Trophoblast cell (in vitro differentiated cells and primary cell): ENCODE results near the gene EHF.

ENCODE experiments used
- DNase-seq, 2 donors: peaks; one replicate each; pipeline ENCODE4 v3.0.0-alpha.2; 2016
- H2AFZ ChIP-seq: 2 replicates; pipeline ENCODE4 v1.6.1; 2013; ENCODE audit warnings: low read length, moderate library complexity, mild to moderate bottlenecking; ENCODE audit not compliant: insufficient read depth, poor library complexity
- H2AK5ac ChIP-seq: 2 replicates; pipeline ENCODE4 v1.6.1; 2013; ENCODE audit warnings: mild to moderate bottlenecking, low read length
- H2BK120ac ChIP-seq: 2 replicates; pipeline ENCODE4 v1.6.1; 2013; ENCODE audit warnings: low read length, mild to moderate bottlenecking, moderate library complexity; ENCODE audit not compliant: insufficient read depth, poor library complexity
- H2BK12ac ChIP-seq: 2 replicates; pipeline ENCODE4 v1.6.1; 2013; ENCODE audit warnings: mild to moderate bottlenecking, low read length, moderate library complexity
- H2BK5ac ChIP-seq: 2 replicates; pipeline ENCODE4 v1.6.1; 2013; ENCODE audit warnings: low read length, low read depth, moderate library complexity, mild to moderate bottlenecking; ENCODE audit not compliant: poor library complexity
- H3K14ac ChIP-seq: 2 replicates; pipeline ENCODE4 v1.6.1; 2013; ENCODE audit warnings: mild to moderate bottlenecking, low read length
- H3K18ac ChIP-seq: 2 replicates; pipeline ENCODE4 v1.6.1; 2013; ENCODE audit warnings: mild to moderate bottlenecking, low read length
- H3K23ac ChIP-seq: 2 replicates; pipeline ENCODE4 v1.6.1; 2013; ENCODE audit warnings: low read length
- H3K27ac ChIP-seq: 2 replicates; pipeline ENCODE4 v1.5.1; 2013; ENCODE audit warnings: low read depth, mild to moderate bottlenecking, inconsistent platforms, low read length, moderate library complexity
- H3K27me3 ChIP-seq: 2 replicates; pipeline ENCODE4 v1.6.1; 2013; ENCODE audit warnings: inconsistent platforms, mild to moderate bottlenecking, low read length, moderate library complexity; ENCODE audit not compliant: insufficient read depth
- H3K36me3 ChIP-seq, 2 experiments: 1 replicate in 1 of 2; 2 replicates in 1 of 2; pipeline ENCODE4 v1.6.1; 2013; ENCODE audit warnings: low read length in 2 of 2, mild to moderate bottlenecking in 2 of 2, moderate library complexity in 1 of 2; ENCODE audit not compliant: insufficient read depth in 2 of 2, control insufficient read depth in 1 of 2
- H3K4ac ChIP-seq: 2 replicates; pipeline ENCODE4 v1.6.1; 2013; ENCODE audit warnings: low read depth, mild to moderate bottlenecking, low read length, moderate library complexity
- H3K4me1 ChIP-seq, 2 experiments: 1 replicate in 1 of 2; 2 replicates in 1 of 2; pipeline ENCODE4 v1.6.1; 2013; ENCODE audit warnings: low read length in 2 of 2, mild to moderate bottlenecking in 2 of 2, moderate library complexity in 1 of 2; ENCODE audit not compliant: insufficient read depth in 2 of 2, control insufficient read depth in 1 of 2
- H3K4me2 ChIP-seq: 2 replicates; pipeline ENCODE4 v1.6.1; 2013; ENCODE audit warnings: inconsistent platforms, mild to moderate bottlenecking, low read length, moderate library complexity
- H3K4me3 ChIP-seq: 2 replicates; pipeline ENCODE4 v1.5.1; 2013; ENCODE audit warnings: mild to moderate bottlenecking, low read depth, low read length, inconsistent platforms
- H3K79me1 ChIP-seq: one replicate; pipeline ENCODE4 v1.6.1; 2013; ENCODE audit warnings: low read length
- H3K79me2 ChIP-seq: 2 replicates; pipeline ENCODE4 v1.6.1; 2013; ENCODE audit warnings: low read length, mild to moderate bottlenecking; ENCODE audit not compliant: control insufficient read depth, insufficient read depth, poor library complexity
- H3K9ac ChIP-seq: 2 replicates; pipeline ENCODE4 v1.6.1; 2013; ENCODE audit warnings: mild to moderate bottlenecking, low read length
- H3K9me3 ChIP-seq: 2 replicates; pipeline ENCODE4 v1.6.1; 2013; ENCODE audit warnings: low read depth, mild to moderate bottlenecking, control low read depth, inconsistent platforms, low read length; ENCODE audit not compliant: insufficient read depth
- H4K12ac ChIP-seq: 2 replicates; pipeline ENCODE4 v1.6.1; 2013; ENCODE audit warnings: low read depth, mild to moderate bottlenecking, low read length, moderate library complexity
- H4K8ac ChIP-seq: 2 replicates; pipeline ENCODE4 v1.6.1; 2013; ENCODE audit warnings: low read depth, mild to moderate bottlenecking, low read length, moderate library complexity
- H4K91ac ChIP-seq: one replicate; pipeline ENCODE4 v1.6.1; 2013; ENCODE audit warnings: low read depth, mild to moderate bottlenecking, low read length, moderate library complexity
- WGBS: extraction: QIAGEN DNeasy Blood & Tissue Kit; methylation state at CpG from one replicate; pipeline ENCODE4 v1.1.7; 2013; ENCODE audit warnings: missing lambda C conversion rate; ENCODE audit not compliant: insufficient read length, insufficient coverage; ENCODE audit errors: extremely low coverage; 5-methylcytosine and 5-hydroxymethylcytosine counted together

The EHF gene

DNA sequence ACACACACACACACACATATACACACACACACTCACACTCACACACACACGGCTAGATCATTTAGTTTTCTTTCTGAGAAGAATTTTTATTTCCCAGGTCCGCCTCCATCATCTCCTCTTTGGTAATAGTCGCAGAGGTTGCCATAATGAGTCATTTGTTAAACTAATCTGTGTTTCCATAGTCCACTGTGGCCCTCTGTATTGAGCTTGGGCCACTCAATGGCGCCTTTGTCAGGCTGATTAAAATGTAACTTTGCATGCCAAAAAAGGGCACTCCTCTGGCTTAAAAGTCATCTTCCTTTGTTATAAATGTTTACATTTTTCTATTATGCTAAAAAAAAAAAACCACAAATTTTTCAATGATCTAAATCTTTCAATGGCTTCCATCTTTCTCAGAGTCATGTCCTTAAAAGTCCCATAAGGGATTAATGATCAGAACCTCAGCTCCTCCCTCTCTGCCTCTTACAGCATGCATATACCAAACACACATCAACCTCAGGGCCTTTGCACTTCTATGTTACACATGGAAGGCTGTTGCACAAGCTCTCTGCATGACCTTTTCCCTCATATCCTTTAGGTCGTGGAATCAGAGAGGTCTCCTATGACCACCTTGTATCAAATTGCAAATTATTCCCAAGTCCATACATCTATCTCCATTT, 35.3 kb downstream of the EHF start:
- Histone ChIP-seq H2AFZ (no peak overlapping the region), H2AK5ac (no peak overlapping the region), H3K27me3 (no peaks in the 10 kb centered on the region), H4K12ac (no peak overlapping the region), H3K4me3 (no peak overlapping the region), H2BK5ac (no peak overlapping the region), H3K4me2 (no peak overlapping the region), H3K23ac (no peak overlapping the region), H3K9ac (no peak overlapping the region), H2BK12ac (no peak overlapping the region), H3K79me2 (no peaks in the 10 kb centered on the region), H4K91ac (no peak overlapping the region), H3K4me1 (no peaks in the 10 kb centered on the region), H3K9me3 (no peaks in the 10 kb centered on the region), H3K4ac (no peak overlapping the region), H4K8ac (no peak overlapping the region), H3K27ac (no peak overlapping the region), H2BK120ac (no peak overlapping the region), H3K14ac (no peak overlapping the region), H3K36me3 (no peaks in the 10 kb centered on the region), H3K18ac (no peak overlapping the region), H3K79me1 (no peaks in the 10 kb centered on the region)
- no peak for DNase-seq
- WGBS, result no CpG with 5 or more reads among the region's 5 CpGs

DNA sequence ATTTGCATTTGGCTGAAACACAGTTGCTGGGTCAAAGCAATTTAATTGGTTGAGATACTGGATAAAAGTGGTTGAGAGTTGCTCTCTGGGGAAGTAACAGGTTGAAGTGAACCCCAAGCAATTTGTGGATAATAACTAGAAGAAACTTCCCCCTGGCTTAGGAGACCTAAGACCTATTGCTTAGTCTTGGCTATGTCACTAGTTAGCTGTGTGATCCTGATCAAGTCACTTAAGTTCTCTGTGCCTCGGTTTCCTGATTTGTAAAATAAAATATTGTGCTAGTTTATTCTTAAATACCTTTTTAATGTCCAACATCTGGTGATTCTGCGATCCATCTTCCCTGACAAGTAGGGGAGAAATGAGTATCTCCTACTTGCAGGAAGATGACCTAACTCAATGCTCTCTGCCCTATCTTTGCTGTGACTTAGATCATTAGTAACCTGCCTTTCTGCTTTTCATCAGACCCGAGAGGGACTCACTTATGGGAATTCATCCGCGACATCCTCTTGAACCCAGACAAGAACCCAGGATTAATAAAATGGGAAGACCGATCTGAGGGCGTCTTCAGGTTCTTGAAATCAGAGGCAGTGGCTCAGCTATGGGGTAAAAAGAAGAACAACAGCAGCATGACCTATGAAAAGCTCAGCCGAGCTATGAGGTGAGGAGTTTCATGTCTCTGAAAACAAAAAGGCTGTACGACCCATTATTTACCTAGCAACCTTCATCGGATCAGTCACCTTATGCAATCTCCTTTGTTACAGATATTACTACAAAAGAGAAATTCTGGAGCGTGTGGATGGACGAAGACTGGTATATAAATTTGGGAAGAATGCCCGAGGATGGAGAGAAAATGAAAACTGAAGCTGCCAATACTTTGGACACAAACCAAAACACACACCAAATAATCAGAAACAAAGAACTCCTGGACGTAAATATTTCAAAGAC, 37.5 kb downstream of the EHF start:
- WGBS, result no CpG with 5 or more reads among the region's 14 CpGs
- no peaks in the 10 kb centered on the region for H3K27me3 ChIP-seq

GRCh38 chr11:34659096-34659733, 38.3 kb downstream of the EHF start:
- no peak for DNase-seq
- WGBS, result no CpG with 5 or more reads among the region's 4 CpGs
- Histone ChIP-seq H2BK120ac (no peak overlapping the region), H3K36me3 (no peaks in the 10 kb centered on the region), H3K9me3 (no peaks in the 10 kb centered on the region), H3K79me2 (no peaks in the 10 kb centered on the region), H2AK5ac (no peak overlapping the region), H2BK5ac (no peak overlapping the region), H3K4me2 (no peak overlapping the region), H4K12ac (no peak overlapping the region), H3K4me3 (no peak overlapping the region), H3K4ac (no peak overlapping the region), H3K23ac (no peak overlapping the region), H4K91ac (no peak overlapping the region), H3K27ac (no peak overlapping the region), H2AFZ (no peak overlapping the region), H3K4me1 (no peaks in the 10 kb centered on the region), H3K27me3 (no peaks in the 10 kb centered on the region), H3K14ac (no peak overlapping the region), H4K8ac (no peak overlapping the region), H3K18ac (no peak overlapping the region), H3K9ac (no peak overlapping the region), H3K79me1 (no peaks in the 10 kb centered on the region), H2BK12ac (no peak overlapping the region)

More for the DNA sequence above, 37.5 kb downstream of the EHF start:
- no peak overlapping the region for H3K23ac ChIP-seq
- H3K79me2 ChIP-seq, result no peaks in the 10 kb centered on the region
- H3K9me3 ChIP-seq, result no peaks in the 10 kb centered on the region
- no peak overlapping the region for H4K8ac ChIP-seq
- H3K14ac ChIP-seq, result no peak overlapping the region
- no peak overlapping the region for H3K18ac ChIP-seq
- no peaks in the 10 kb centered on the region for H3K36me3 ChIP-seq
- no peak overlapping the region for H2BK5ac ChIP-seq
- no peaks in the 10 kb centered on the region for H3K4me1 ChIP-seq
- no peak overlapping the region for H3K4ac ChIP-seq
- no peak overlapping the region for H3K9ac ChIP-seq
- H3K4me3 ChIP-seq, result no peak overlapping the region
- H4K91ac ChIP-seq, result no peak overlapping the region
- no peak overlapping the region for H2BK12ac ChIP-seq
- H2AFZ ChIP-seq, result no peak overlapping the region
- H3K4me2 ChIP-seq, result no peak overlapping the region
- H4K12ac ChIP-seq, result no peak overlapping the region
- no peak overlapping the region for H2BK120ac ChIP-seq
- no peak overlapping the region for H3K27ac ChIP-seq
- no peak overlapping the region for H2AK5ac ChIP-seq
- H3K79me1 ChIP-seq, result no peaks in the 10 kb centered on the region
- no peak for DNase-seq

DNA sequence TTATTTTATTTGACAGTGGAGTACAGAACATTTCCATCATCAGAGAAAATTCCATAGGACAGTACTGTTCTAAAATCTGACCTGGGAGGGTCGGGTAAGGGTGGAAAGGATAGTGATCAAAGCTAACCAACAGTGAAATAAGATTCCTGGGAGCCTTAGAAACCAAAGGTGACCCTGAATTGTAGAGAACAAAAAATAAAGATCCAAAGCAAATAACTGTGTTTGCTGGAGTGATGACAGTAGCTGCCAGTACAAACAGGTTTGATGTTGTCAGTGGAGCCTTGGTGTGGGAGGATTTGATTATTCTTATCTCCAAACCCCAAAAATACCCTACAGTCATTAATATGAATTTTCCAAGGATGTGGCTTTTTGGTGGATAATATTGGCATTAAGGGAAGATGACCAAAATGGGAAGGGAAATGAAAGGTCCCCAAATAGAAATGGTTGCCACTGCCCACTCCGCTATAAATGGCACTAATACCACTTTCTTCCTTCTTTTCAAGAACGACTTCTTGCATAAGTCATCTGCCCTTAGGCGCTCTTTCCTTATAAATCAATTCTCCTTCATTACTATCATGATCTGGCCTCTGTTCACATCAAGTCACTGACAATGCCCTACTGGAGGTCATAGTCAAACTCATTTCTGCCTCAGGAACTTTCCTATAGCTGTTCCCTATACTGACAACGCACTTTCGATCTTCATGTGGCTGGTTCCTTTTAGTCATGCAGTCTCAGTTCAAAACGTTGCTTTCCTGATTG, 44.4 kb downstream of the EHF start:
- Histone ChIP-seq H3K9ac (no peak overlapping the region), H3K9me3 (no peaks in the 10 kb centered on the region), H3K23ac (no peak overlapping the region), H3K18ac (no peak overlapping the region), H3K4me2 (no peak overlapping the region), H3K36me3 (no peaks in the 10 kb centered on the region), H4K91ac (no peak overlapping the region), H2BK5ac (no peak overlapping the region), H2AK5ac (no peak overlapping the region), H2BK120ac (no peak overlapping the region), H3K4me1 (peaks cover 0 to 3% of the 10 kb centered on the region in 2 experiments), H3K79me2 (no peaks in the 10 kb centered on the region), H3K14ac (no peak overlapping the region), H4K8ac (no peak overlapping the region), H3K4ac (no peak overlapping the region), H2AFZ (no peak overlapping the region), H3K4me3 (no peak overlapping the region), H3K79me1 (no peaks in the 10 kb centered on the region), H2BK12ac (no peak overlapping the region), H3K27ac (no peak overlapping the region), H4K12ac (no peak overlapping the region), H3K27me3 (no peaks in the 10 kb centered on the region)
- no CpG with 5 or more reads among the region's 7 CpGs for WGBS
- no peak for DNase-seq
